ENCODE measurements around the gene YIPF3. TPM values are rescaled to one million over a fixed set of nuclear protein-coding genes. Genes with fewer than 3 reads are reported as not detected.
"Not testable (repeated sequence)": the region's sequence is repeated elsewhere in the genome, so short reads cannot be mapped to it uniquely, and the experiment has no call there.

YIPF3 gene
- total RNA-seq, 4 donors from 2014 or later = 73.6 to 96.9 (median 84.9) TPM

- DNase-seq (ENCODE audit: extremely low spot score) = no peak
- intact Hi-C loops (cut with DNase I) = no loop called here
- TF ChIP-seq POLR2AphosphoS5 (IDR thresholded peaks at IDR 0.05) (no peak), POLR2A (IDR thresholded peaks at IDR 0.05; ENCODE audit: low read depth) (no peak), EP300 (IDR thresholded peaks at IDR 0.05) (no peak)
- TF ChIP-seq, protein P1, sequence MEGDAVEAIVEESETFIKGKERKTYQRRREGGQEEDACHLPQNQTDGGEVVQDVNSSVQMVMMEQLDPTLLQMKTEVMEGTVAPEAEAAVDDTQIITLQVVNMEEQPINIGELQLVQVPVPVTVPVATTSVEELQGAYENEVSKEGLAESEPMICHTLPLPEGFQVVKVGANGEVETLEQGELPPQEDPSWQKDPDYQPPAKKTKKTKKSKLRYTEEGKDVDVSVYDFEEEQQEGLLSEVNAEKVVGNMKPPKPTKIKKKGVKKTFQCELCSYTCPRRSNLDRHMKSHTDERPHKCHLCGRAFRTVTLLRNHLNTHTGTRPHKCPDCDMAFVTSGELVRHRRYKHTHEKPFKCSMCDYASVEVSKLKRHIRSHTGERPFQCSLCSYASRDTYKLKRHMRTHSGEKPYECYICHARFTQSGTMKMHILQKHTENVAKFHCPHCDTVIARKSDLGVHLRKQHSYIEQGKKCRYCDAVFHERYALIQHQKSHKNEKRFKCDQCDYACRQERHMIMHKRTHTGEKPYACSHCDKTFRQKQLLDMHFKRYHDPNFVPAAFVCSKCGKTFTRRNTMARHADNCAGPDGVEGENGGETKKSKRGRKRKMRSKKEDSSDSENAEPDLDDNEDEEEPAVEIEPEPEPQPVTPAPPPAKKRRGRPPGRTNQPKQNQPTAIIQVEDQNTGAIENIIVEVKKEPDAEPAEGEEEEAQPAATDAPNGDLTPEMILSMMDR (IDR thresholded peaks at IDR 0.05) = no peak
- 81% methylated on average over 7 of the region's 8 CpGs for WGBS
- H3K9me3 ChIP-seq = no peaks in the 10 kb centered on the region
- no peak overlapping the region for H3K27ac ChIP-seq (replicated peaks in 1 of 4)
- H3K27me3 ChIP-seq = peaks cover 0 to 6% (median 0%) of the 10 kb centered on the region in 4 donors
- no peak overlapping the region for H3K4me3 ChIP-seq
- peaks cover 11 to 30% (median 29%) of the 10 kb centered on the region in 4 donors for H3K4me1 ChIP-seq
- peaks cover 56 to 75% (median 74%) of the 10 kb centered on the region in 4 donors for H3K36me3 ChIP-seq
These were observed 13.3 kb downstream of the YIPF3 start for GRCh38 chr6:43503443-43503842.

DNA sequence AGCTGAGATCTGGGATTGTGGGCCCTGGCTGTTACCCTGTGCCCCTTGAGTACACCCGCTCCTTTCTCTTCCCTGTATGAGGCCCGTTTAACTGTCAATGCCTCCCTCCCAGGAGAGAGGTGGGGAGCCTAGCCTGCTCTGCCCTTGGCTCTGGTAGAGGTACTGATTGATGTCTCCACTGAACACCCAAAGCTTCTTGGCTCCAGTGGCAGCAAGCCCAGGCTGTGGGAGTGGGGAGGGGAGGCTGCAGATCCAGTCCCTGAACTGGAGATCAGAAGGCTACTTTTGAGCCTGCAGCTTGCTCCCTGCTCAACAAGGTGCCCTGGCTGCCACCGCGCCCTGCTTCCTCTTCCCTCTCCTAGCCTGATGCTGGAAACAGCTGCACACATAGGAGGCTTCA, 14.1 kb downstream of the YIPF3 start:
- no peak overlapping the region for H3K4me3 ChIP-seq
- intact Hi-C loops (cut with DNase I) = no loop called here
- no peak for DNase-seq (ENCODE audit: extremely low spot score)
- 83% methylated on average over 4 of the region's 4 CpGs for WGBS
- peaks cover 9 to 31% (median 30%) of the 10 kb centered on the region in 4 donors for H3K4me1 ChIP-seq
- no peaks in the 10 kb centered on the region for H3K27me3 ChIP-seq
- TF ChIP-seq EP300 (IDR thresholded peaks at IDR 0.05) (no peak), POLR2A (IDR thresholded peaks at IDR 0.05; ENCODE audit: low read depth) (no peak), POLR2AphosphoS5 (IDR thresholded peaks at IDR 0.05) (no peak)
- TF ChIP-seq, protein P1 (IDR thresholded peaks at IDR 0.05) = no peak
- H3K27ac ChIP-seq (replicated peaks in 1 of 4) = no peak overlapping the region
- no peaks in the 10 kb centered on the region for H3K9me3 ChIP-seq
- peaks cover 56 to 82% (median 79%) of the 10 kb centered on the region in 4 donors for H3K36me3 ChIP-seq

DNA sequence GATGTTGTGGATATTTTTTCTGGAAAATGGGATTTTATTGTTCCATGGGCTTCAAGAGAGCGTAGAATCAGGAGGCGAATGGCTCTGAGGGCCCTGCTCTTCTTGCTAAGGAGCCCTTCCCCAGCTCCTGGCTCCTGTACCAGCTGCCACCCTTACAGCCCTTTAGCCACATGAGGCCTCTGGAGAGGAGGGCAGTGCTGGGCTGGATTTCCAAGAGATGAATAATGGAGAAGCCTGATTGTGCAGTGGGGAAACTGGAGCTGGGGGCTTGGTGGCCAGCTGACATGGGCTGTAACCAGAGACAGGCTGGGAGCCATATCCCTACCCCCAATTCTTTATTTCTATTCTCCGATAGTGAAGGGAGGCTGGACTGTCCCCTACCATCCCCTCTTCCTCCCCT, 15.8 kb downstream of the YIPF3 start:
- Histone ChIP-seq H3K9me3 (no peaks in the 10 kb centered on the region), H3K4me1 (peaks cover 12 to 40% (median 33%) of the 10 kb centered on the region in 4 donors), H3K4me3 (no peak overlapping the region), H3K27me3 (no peaks in the 10 kb centered on the region), H3K36me3 (peaks cover 56 to 85% (median 79%) of the 10 kb centered on the region in 4 donors), H3K27ac (replicated peaks in 1 of 4) (no peak overlapping the region)
- WGBS = 94% methylated on average over 2 of the region's 3 CpGs
- DNase-seq (ENCODE audit: extremely low spot score) = no peak
- intact Hi-C loops (cut with DNase I) = no loop called here
- TF ChIP-seq, protein P1 (IDR thresholded peaks at IDR 0.05) = no peak
- TF ChIP-seq POLR2AphosphoS5 (IDR thresholded peaks at IDR 0.05) (no peak), EP300 (IDR thresholded peaks at IDR 0.05) (no peak), POLR2A (IDR thresholded peaks at IDR 0.05; ENCODE audit: low read depth) (no peak)

- intact Hi-C loops (cut with DNase I) = loop anchor here (5.0 to 10.0 kb wide), 2 partner anchors 42 to 134 kb away; partner anchors contain the start of genes DLK2 and ZNF318
- no peak overlapping the region for H3K4me3 ChIP-seq
- no peaks in the 10 kb centered on the region for H3K27me3 ChIP-seq
- WGBS = 82% methylated on average over 11 of the region's 12 CpGs
- H3K9me3 ChIP-seq = no peaks in the 10 kb centered on the region
- H3K27ac ChIP-seq (replicated peaks in 1 of 4) = peak overlapping the region in 3 of 4 donors; percentile 6 to 42 (median 23)
- no peak for DNase-seq (ENCODE audit: extremely low spot score)
- H3K36me3 ChIP-seq = peaks cover 39 to 68% (median 62%) of the 10 kb centered on the region in 4 donors
- H3K4me1 ChIP-seq = peaks cover 29 to 53% (median 45%) of the 10 kb centered on the region in 4 donors
- TF ChIP-seq POLR2AphosphoS5 (IDR thresholded peaks at IDR 0.05) = peak in 1 of 2 donors; percentile 16
- TF ChIP-seq, protein P1 (IDR thresholded peaks at IDR 0.05) = no peak
These were observed 17.5 kb downstream of the YIPF3 start for GRCh38 chr6:43499028-43499815.

DNA sequence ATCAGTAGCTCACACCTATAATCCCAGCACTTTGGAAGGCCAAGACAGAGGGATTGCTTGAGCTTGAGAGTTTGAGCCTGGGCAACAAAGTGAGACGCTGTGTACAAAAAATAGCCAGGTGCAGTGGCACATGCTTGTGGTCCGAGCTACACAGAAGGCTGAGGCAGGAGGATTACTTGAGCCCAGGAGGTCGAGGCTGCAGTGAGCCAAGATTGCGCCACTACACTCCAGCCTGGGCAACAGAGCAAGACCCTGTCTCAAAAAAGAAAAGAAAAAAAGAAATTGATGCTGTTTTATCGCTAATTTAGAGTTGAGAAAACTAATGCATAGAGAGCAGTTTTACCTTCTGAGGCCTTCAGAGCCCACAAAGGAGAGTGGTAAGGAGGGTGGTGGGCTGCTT, 18.4 kb downstream of the YIPF3 start:
- not testable (repeated sequence) for H3K9me3 ChIP-seq; DNase-seq (ENCODE audit: extremely low spot score); H3K27me3 ChIP-seq; H3K4me3 ChIP-seq; H3K27ac ChIP-seq (replicated peaks in 1 of 4)
- Histone ChIP-seq H3K4me1 (peaks cover 30 to 54% (median 46%) of the 10 kb centered on the region in 4 donors), H3K36me3 (peaks cover 39 to 59% (median 53%) of the 10 kb centered on the region in 4 donors)
- intact Hi-C loops (cut with DNase I) = loop anchor here (5.0 to 10.0 kb wide), 2 partner anchors 41 to 133 kb away; partner anchors contain the start of genes DLK2 and ZNF318
- WGBS = 90% methylated on average over 5 of the region's 5 CpGs

Data from esophagus muscularis mucosa (tissue), 4 donors.